GM21717 (cell line): ENCODE measurements around the gene VILL.

Source experiments
- ATAC-seq: cut with Tn5 transposase; IDR thresholded peaks from one replicate; pipeline ENCODE4 v1.9.1; 2021; ENCODE audit warnings: mild to moderate bottlenecking, moderate library complexity; ENCODE audit not compliant: unreplicated experiment

VILL gene

GRCh38 chr3:38016410-38016809, 25.8 kb downstream of the VILL start:
- ATAC-seq, result no peak

- no peak for ATAC-seq
These were observed 26.4 kb downstream of the VILL start for GRCh38 chr3:38016847-38017444.

GRCh38 chr3:38017445-38018295, 27.1 kb downstream of the VILL start:
- no peak for ATAC-seq

- ATAC-seq, result no peak
These were observed 28.0 kb downstream of the VILL start for GRCh38 chr3:38018296-38019266.

- ATAC-seq, result no peak
These were observed 29.2 kb downstream of the VILL start for GRCh38 chr3:38019658-38020341.

- ATAC-seq, result no peak
These were observed 29.7 kb downstream of the VILL start for GRCh38 chr3:38020342-38020726.

- no peak for ATAC-seq
These were observed 30.6 kb downstream of the VILL start for GRCh38 chr3:38021196-38021595.

GRCh38 chr3:38022301-38022700, 31.7 kb downstream of the VILL start:
- ATAC-seq, result no peak

GRCh38 chr3:38022896-38023709, 32.5 kb downstream of the VILL start:
- no peak for ATAC-seq

- no peak for ATAC-seq
These were observed 36.3 kb downstream of the VILL start for GRCh38 chr3:38026856-38027255.

GRCh38 chr3:38027466-38028465, 37.2 kb downstream of the VILL start:
- ATAC-seq, result no peak

- no peak for ATAC-seq
These were observed 38.2 kb downstream of the VILL start for GRCh38 chr3:38028621-38029361.

GRCh38 chr3:38029400-38030125, 39.0 kb downstream of the VILL start, which contains the start of gene PLCD1:
PLCD1 (minus strand) TSS chr3:38029642; CDS start chr3:38029539, 103 bp downstream.
- no peak for ATAC-seq

GRCh38 chr3:38030126-38031021, 39.8 kb downstream of the VILL start:
- ATAC-seq, result no peak

- no peak for ATAC-seq
These were observed 40.7 kb downstream of the VILL start for GRCh38 chr3:38031022-38031994.
